ENCODE data around the gene ZNF41. TPM values are rescaled to one million over a fixed set of nuclear protein-coding genes. Genes with fewer than 3 reads are reported as not detected.
"Not testable (repeated sequence)": the region's sequence is repeated elsewhere in the genome, so short reads cannot be mapped to it uniquely, and the experiment has no call there.

ZNF41 gene
- total and polyA plus RNA-seq, 4 donors = 1.9 to 5.0 (median 2.5) TPM

DNA sequence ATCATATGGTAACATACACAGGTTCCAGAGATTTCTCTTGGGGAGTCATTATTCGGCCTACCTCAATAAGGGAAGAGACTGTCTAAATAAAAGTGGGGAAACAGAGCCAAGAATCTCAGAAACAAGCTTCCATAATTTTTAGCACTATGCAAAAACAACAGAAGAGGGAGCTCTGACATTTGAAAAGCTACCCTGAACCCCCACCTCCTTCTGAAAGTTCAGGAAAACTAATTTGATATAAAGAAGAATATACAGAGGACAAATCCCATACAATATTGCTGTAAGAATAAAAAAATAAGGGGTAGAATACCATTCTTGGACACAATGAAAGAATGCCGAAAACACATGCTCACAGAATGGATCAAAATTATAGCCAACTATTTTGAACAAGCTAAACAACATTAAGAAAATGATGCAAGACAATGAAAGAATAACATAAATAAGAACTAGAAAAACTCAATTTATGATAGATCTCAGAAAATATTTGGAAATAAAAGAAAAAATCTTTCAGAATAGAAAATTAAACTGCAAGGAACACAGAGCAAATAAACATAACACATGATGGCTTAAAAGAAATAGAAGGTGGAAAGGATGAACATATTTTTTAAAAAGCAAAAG, 14.4 kb upstream of the ZNF41 start:
- Histone ChIP-seq H3K27me3 (ENCODE audit: control insufficient read depth in 4 of 4, insufficient read depth in 4 of 4, low read length in 3 of 4) (no peaks in the 10 kb centered on the region), H3K36me3 (ENCODE audit: control insufficient read depth in 4 of 4, insufficient read depth in 3 of 4, low read depth in 1 of 4, low read length in 3 of 4) (no peaks in the 10 kb centered on the region), H3K27ac (ENCODE audit: low read depth in 1 of 2, low read length in 2 of 2) (no peak overlapping the region), H3K4me1 (ENCODE audit: control insufficient read depth in 4 of 4, insufficient read depth in 4 of 4, low read length in 3 of 4) (no peaks in the 10 kb centered on the region), H3K9me3 (ENCODE audit: control insufficient read depth in 4 of 4, low read length in 3 of 4) (peaks cover 0 to 3% (median 0%) of the 10 kb centered on the region in 4 donors), H3K4me3 (ENCODE audit: low read depth in 1 of 3, low read length in 3 of 3) (no peak overlapping the region), H3K9ac (ENCODE audit: low read depth in 1 of 2, low read length in 2 of 2) (no peak overlapping the region)
- TF ChIP-seq EGR1 (IDR thresholded peaks at IDR 0.05; ENCODE audit: low read depth in 2 of 2) (no peak), RAD21 (IDR thresholded peaks at IDR 0.05) (peak; percentile 66 to 74), YY1 (IDR thresholded peaks at IDR 0.05) (no peak)
- TF ChIP-seq, protein P1, sequence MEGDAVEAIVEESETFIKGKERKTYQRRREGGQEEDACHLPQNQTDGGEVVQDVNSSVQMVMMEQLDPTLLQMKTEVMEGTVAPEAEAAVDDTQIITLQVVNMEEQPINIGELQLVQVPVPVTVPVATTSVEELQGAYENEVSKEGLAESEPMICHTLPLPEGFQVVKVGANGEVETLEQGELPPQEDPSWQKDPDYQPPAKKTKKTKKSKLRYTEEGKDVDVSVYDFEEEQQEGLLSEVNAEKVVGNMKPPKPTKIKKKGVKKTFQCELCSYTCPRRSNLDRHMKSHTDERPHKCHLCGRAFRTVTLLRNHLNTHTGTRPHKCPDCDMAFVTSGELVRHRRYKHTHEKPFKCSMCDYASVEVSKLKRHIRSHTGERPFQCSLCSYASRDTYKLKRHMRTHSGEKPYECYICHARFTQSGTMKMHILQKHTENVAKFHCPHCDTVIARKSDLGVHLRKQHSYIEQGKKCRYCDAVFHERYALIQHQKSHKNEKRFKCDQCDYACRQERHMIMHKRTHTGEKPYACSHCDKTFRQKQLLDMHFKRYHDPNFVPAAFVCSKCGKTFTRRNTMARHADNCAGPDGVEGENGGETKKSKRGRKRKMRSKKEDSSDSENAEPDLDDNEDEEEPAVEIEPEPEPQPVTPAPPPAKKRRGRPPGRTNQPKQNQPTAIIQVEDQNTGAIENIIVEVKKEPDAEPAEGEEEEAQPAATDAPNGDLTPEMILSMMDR (IDR thresholded peaks at IDR 0.05; ENCODE audit: low read depth, low read length, missing input control) = peak; percentile 27
- DNase-seq (ENCODE audit: low spot score) = no peak
- 45% methylated on average over 2 of the region's 2 CpGs for WGBS

DNA sequence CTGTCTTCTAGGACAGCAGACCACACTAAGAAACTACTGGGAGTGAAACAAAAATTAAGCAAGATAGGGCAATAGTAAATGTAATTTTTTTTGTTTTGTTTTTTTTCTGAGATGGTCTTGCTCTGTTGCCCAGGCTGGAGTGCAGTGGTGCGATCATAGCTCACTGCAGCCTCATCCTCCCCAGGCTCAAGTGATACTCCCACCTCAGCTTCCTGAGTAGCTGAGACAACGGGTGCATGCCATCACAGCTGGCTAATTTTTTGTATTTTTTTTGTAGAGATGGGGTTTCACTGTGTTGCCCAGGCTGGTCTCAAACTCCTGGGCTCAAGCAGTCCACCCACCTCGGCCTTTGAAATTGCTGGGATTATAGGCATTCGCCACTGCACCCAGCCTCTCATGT, 9.1 kb upstream of the ZNF41 start:
- H3K27ac ChIP-seq (ENCODE audit: low read depth in 1 of 2, low read length in 2 of 2); DNase-seq (ENCODE audit: low spot score); H3K27me3 ChIP-seq (ENCODE audit: control insufficient read depth in 4 of 4, insufficient read depth in 4 of 4, low read length in 3 of 4); H3K9ac ChIP-seq (ENCODE audit: low read depth in 1 of 2, low read length in 2 of 2); H3K4me3 ChIP-seq (ENCODE audit: low read depth in 1 of 3, low read length in 3 of 3); H3K9me3 ChIP-seq (ENCODE audit: control insufficient read depth in 4 of 4, low read length in 3 of 4); H3K4me1 ChIP-seq (ENCODE audit: control insufficient read depth in 4 of 4, insufficient read depth in 4 of 4, low read length in 3 of 4); H3K36me3 ChIP-seq (ENCODE audit: control insufficient read depth in 4 of 4, insufficient read depth in 3 of 4, low read depth in 1 of 4, low read length in 3 of 4): not testable (repeated sequence)
- 90% methylated on average over 4 of the region's 4 CpGs for WGBS

DNA sequence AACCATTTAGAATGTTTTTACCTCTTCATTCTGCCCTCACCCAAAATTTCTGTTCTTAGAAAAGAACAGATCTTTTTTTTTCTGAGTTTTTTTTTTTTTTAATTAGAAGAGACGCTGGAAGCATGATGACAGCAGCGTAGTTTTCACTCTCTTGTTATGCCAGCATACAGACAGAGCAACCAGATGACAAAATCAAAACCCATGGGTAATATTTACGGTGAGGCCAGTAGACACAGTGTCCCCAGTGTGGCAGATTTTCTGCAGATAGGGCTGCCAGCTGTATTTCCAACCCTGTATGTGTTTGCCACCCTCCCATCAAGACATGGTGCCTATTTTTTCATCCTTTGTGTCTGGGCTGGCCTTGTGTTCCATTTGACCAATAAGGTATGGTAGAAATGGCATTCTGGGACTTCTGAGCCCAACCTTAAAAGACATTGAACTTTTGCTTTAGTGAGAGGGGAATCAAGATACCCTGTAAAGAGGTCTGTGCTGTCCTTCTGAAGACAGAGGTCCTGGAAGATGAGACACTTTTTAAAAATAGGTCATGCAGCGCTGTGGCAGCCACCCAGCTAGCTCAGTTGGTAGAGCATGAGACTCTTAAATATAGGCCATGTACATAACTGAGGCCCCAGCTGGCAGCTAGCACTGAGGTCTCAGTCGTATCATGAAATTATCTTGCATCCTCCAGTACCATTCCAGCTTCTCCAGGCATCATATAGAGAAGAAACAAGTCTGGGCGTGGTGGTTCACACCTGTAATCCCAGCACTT, 6.7 kb upstream of the ZNF41 start:
- Histone ChIP-seq H3K4me1 (ENCODE audit: control insufficient read depth in 4 of 4, insufficient read depth in 4 of 4, low read length in 3 of 4) (no peaks in the 10 kb centered on the region), H3K27me3 (ENCODE audit: control insufficient read depth in 4 of 4, insufficient read depth in 4 of 4, low read length in 3 of 4) (no peaks in the 10 kb centered on the region), H3K9me3 (ENCODE audit: control insufficient read depth in 4 of 4, low read length in 3 of 4) (peaks cover 0 to 1% (median 0%) of the 10 kb centered on the region in 4 donors), H3K9ac (ENCODE audit: low read depth in 1 of 2, low read length in 2 of 2) (no peak overlapping the region), H3K36me3 (ENCODE audit: control insufficient read depth in 4 of 4, insufficient read depth in 3 of 4, low read depth in 1 of 4, low read length in 3 of 4) (no peaks in the 10 kb centered on the region), H3K27ac (ENCODE audit: low read depth in 1 of 2, low read length in 2 of 2) (no peak overlapping the region), H3K4me3 (ENCODE audit: low read depth in 1 of 3, low read length in 3 of 3) (no peak overlapping the region)
- WGBS = 95% methylated on average over 6 of the region's 6 CpGs
- no peak for DNase-seq (ENCODE audit: low spot score)
- no peak for TF ChIP-seq EGR1 (IDR thresholded peaks at IDR 0.05; ENCODE audit: low read depth in 2 of 2)
- TF ChIP-seq, protein P2, sequence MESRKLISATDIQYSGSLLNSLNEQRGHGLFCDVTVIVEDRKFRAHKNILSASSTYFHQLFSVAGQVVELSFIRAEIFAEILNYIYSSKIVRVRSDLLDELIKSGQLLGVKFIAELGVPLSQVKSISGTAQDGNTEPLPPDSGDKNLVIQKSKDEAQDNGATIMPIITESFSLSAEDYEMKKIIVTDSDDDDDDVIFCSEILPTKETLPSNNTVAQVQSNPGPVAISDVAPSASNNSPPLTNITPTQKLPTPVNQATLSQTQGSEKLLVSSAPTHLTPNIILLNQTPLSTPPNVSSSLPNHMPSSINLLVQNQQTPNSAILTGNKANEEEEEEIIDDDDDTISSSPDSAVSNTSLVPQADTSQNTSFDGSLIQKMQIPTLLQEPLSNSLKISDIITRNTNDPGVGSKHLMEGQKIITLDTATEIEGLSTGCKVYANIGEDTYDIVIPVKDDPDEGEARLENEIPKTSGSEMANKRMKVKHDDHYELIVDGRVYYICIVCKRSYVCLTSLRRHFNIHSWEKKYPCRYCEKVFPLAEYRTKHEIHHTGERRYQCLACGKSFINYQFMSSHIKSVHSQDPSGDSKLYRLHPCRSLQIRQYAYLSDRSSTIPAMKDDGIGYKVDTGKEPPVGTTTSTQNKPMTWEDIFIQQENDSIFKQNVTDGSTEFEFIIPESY (IDR thresholded peaks at IDR 0.05) = no peak
- no peak for TF ChIP-seq RAD21 (IDR thresholded peaks at IDR 0.05)
- TF ChIP-seq, protein P1 (IDR thresholded peaks at IDR 0.05; ENCODE audit: low read depth, low read length, missing input control) = no peak
- TF ChIP-seq, protein P3, sequence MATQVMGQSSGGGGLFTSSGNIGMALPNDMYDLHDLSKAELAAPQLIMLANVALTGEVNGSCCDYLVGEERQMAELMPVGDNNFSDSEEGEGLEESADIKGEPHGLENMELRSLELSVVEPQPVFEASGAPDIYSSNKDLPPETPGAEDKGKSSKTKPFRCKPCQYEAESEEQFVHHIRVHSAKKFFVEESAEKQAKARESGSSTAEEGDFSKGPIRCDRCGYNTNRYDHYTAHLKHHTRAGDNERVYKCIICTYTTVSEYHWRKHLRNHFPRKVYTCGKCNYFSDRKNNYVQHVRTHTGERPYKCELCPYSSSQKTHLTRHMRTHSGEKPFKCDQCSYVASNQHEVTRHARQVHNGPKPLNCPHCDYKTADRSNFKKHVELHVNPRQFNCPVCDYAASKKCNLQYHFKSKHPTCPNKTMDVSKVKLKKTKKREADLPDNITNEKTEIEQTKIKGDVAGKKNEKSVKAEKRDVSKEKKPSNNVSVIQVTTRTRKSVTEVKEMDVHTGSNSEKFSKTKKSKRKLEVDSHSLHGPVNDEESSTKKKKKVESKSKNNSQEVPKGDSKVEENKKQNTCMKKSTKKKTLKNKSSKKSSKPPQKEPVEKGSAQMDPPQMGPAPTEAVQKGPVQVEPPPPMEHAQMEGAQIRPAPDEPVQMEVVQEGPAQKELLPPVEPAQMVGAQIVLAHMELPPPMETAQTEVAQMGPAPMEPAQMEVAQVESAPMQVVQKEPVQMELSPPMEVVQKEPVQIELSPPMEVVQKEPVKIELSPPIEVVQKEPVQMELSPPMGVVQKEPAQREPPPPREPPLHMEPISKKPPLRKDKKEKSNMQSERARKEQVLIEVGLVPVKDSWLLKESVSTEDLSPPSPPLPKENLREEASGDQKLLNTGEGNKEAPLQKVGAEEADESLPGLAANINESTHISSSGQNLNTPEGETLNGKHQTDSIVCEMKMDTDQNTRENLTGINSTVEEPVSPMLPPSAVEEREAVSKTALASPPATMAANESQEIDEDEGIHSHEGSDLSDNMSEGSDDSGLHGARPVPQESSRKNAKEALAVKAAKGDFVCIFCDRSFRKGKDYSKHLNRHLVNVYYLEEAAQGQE (IDR thresholded peaks at IDR 0.05) = no peak
- TF ChIP-seq JUND (IDR thresholded peaks at IDR 0.05) = no peak
- TF ChIP-seq SP1 (IDR thresholded peaks at IDR 0.05) = no peak
- TF ChIP-seq, protein P4, sequence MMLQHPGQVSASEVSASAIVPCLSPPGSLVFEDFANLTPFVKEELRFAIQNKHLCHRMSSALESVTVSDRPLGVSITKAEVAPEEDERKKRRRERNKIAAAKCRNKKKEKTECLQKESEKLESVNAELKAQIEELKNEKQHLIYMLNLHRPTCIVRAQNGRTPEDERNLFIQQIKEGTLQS (IDR thresholded peaks at IDR 0.05) = no peak
